BJ (cell line): Measurements from ENCODE around the gene FGGY. TPM values are rescaled to one million over a fixed set of nuclear protein-coding genes. Genes with fewer than 3 reads are reported as not detected.
A peak's percentile ranks its signal among the peaks of the same experiment; 100 is the strongest.

Experiments
- CTCF ChIA-PET: fragments of 350-600 bp; formaldehyde crosslinking; extraction: SDS; loops from one replicate; lab custom pipeline; 2021; ENCODE audit warnings: antibody characterized with exemption, inconsistent platforms; lab: Yijun Ruan, JAX
- POLR2A ChIA-PET: fragments of 300-600 bp; sonication (Branson Sonifier 250); formaldehyde crosslinking; extraction: SDS; loops from one replicate; lab custom pipeline; 2021; ENCODE audit warnings: antibody characterized with exemption; lab: Charles Lee
- DNase-seq: peaks from one replicate; pipeline ENCODE4 v3.0.0-alpha.2; 2011; ENCODE audit warnings: low read depth
- H3K27me3 ChIP-seq: 2 replicates; pipeline ENCODE4 v1.6.0; 2011; ENCODE audit warnings: low read length; ENCODE audit not compliant: control insufficient read depth, insufficient read depth
- H3K36me3 ChIP-seq: 2 replicates; pipeline ENCODE4 v1.5.1; 2011; ENCODE audit warnings: low read length; ENCODE audit not compliant: control insufficient read depth, insufficient read depth
- H3K4me3 ChIP-seq: 2 replicates; pipeline ENCODE4 v1.5.1; 2011; ENCODE audit warnings: low read depth, mild to moderate bottlenecking, control low read depth, low read length
- polyA plus RNA-seq: library from polyadenylated mRNA; depleted of rRNA; stranded (reverse); fragments of >200 nt; gene quantifications from 2 replicates; pipeline ENCODE4 v1.2.3, GENCODE V29; 2011
- TF ChIP-seq, protein P1 (sequence below): IDR thresholded peaks from 2 replicates; pipeline ENCODE4 v1.5.1; 2011; ENCODE audit warnings: low read depth, mild to moderate bottlenecking, control low read depth, inconsistent platforms, low read length, moderate library complexity; ENCODE audit not compliant: insufficient read depth

The FGGY gene
- polyA plus RNA-seq, 1 experiment: 9.9 TPM

- H3K4me3 ChIP-seq: no peak overlapping the region
- no peaks in the 10 kb centered on the region for H3K27me3 ChIP-seq
- POLR2A ChIA-PET: no interaction called here
- H3K36me3 ChIP-seq: no peaks in the 10 kb centered on the region
- CTCF ChIA-PET: interaction anchor here (1.3 kb wide), 1 partner anchor 8 kb away, joined by 3 read pairs; no protein-coding TSS in a partner anchor
- TF ChIP-seq, protein P1, sequence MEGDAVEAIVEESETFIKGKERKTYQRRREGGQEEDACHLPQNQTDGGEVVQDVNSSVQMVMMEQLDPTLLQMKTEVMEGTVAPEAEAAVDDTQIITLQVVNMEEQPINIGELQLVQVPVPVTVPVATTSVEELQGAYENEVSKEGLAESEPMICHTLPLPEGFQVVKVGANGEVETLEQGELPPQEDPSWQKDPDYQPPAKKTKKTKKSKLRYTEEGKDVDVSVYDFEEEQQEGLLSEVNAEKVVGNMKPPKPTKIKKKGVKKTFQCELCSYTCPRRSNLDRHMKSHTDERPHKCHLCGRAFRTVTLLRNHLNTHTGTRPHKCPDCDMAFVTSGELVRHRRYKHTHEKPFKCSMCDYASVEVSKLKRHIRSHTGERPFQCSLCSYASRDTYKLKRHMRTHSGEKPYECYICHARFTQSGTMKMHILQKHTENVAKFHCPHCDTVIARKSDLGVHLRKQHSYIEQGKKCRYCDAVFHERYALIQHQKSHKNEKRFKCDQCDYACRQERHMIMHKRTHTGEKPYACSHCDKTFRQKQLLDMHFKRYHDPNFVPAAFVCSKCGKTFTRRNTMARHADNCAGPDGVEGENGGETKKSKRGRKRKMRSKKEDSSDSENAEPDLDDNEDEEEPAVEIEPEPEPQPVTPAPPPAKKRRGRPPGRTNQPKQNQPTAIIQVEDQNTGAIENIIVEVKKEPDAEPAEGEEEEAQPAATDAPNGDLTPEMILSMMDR: no peak
- DNase-seq: no peak
Measured at GRCh38 chr1:59419361-59420140, 122.7 kb downstream of the FGGY start.

DNA sequence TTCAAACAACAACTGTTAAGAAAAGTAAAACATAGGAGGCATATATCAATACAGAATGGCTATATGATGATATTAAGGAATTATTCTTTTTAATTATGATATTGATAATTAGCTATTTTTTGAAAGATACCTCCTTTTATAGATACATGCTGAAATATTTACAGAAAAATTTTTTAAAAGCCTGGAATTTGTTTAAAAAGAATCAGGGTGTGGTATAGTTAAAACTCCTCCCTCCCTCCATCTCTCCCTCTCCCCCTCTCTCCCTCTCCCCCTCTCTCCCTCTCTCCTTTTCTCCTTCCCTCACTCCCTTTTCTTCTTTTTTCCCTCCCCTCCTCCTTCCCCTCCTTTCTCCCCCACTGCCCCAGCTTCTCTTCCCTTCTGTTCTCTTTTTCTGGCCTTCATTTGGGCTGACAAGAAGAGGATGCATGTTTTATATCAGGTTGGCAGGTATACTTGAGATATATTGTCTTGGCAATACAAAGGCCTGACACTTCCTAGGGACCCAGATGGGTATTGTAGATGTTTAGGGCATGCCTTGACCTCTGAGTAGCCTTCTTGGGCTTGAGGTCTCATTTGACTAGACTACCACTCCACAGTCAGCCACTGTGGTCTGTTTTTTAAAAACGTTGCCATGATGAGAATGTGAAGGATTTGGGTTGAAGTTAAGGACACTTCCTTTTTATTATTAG is 124.5 kb downstream of the FGGY start:
- H3K4me3 ChIP-seq: no peak overlapping the region
- H3K27me3 ChIP-seq: no peaks in the 10 kb centered on the region
- ChIA-PET CTCF (no interaction called here), POLR2A (no interaction called here)
- H3K36me3 ChIP-seq: no peaks in the 10 kb centered on the region
- DNase-seq: no peak
- TF ChIP-seq, protein P1: no peak

DNA sequence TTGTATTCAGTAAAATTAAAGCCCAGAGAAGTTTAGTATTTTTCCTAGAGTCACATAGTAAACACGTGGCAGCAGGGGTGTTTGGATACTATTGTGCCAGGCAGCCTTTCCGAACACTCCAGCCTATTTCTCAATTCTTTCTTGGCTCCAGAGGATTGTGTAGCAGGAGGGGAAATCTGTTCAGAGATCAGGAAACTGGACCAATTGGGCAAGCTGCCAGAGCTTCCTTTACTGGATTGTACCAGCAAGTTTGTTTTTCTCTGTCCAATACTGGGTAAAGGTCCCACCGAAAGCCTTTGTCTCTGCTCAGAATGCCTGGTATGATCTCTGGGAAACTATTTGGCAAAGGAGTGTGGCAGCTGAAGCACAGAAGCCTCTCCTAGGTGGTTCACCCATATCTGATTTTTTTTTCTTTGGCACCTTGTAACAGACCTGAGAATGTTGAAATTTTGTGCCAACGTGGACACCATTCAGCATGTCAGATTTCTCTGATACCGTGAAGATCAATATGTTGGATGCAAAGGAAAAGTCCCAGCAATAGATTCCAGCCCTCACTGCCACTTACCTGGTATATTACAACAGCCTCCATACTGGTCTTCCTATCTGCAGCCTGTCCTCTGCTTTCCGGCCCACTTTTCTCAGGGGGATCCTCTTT is 126.2 kb downstream of the FGGY start:
- H3K27me3 ChIP-seq: no peaks in the 10 kb centered on the region
- H3K36me3 ChIP-seq: no peaks in the 10 kb centered on the region
- TF ChIP-seq, protein P1: no peak
- DNase-seq: no peak
- ChIA-PET CTCF (no interaction called here), POLR2A (no interaction called here)
- H3K4me3 ChIP-seq: no peak overlapping the region

GRCh38 chr1:59427155-59427554 is 130.3 kb downstream of the FGGY start:
- ChIA-PET POLR2A (interaction anchor here (0.6 kb wide), 1 partner anchor 11 kb away, joined by 3 read pairs; no protein-coding TSS in a partner anchor), CTCF (interaction anchor here (1.6 kb wide), 1 partner anchor 8 kb away, joined by 3 read pairs; no protein-coding TSS in a partner anchor)
- TF ChIP-seq, protein P1: no peak
- H3K4me3 ChIP-seq: no peak overlapping the region
- H3K36me3 ChIP-seq: no peaks in the 10 kb centered on the region
- DNase-seq: peak; percentile 26
- no peaks in the 10 kb centered on the region for H3K27me3 ChIP-seq

GRCh38 chr1:59427784-59428183 is 130.9 kb downstream of the FGGY start:
- TF ChIP-seq, protein P1: no peak
- no peaks in the 10 kb centered on the region for H3K36me3 ChIP-seq
- no peak for DNase-seq
- no peaks in the 10 kb centered on the region for H3K27me3 ChIP-seq
- CTCF ChIA-PET: interaction anchor here (1.6 kb wide), 1 partner anchor 9 kb away, joined by 3 read pairs; no protein-coding TSS in a partner anchor
- no peak overlapping the region for H3K4me3 ChIP-seq
- POLR2A ChIA-PET: interaction anchor here (0.6 kb wide), 1 partner anchor 12 kb away, joined by 3 read pairs; no protein-coding TSS in a partner anchor
